NOMO-1 treated with DMSO at 0.1 percent for 48 hours (cell line): ENCODE data around the gene CDK5RAP1.
"Not testable (repeated sequence)": the region's sequence is repeated elsewhere in the genome, so short reads cannot be mapped to it uniquely, and the experiment has no call there.

Experiments
- DNase-seq: peaks from one replicate; lab custom pipeline; 2025; ENCODE audit not compliant: unreplicated experiment; lab: John Stamatoyannopoulos, UW

CDK5RAP1 gene

DNA sequence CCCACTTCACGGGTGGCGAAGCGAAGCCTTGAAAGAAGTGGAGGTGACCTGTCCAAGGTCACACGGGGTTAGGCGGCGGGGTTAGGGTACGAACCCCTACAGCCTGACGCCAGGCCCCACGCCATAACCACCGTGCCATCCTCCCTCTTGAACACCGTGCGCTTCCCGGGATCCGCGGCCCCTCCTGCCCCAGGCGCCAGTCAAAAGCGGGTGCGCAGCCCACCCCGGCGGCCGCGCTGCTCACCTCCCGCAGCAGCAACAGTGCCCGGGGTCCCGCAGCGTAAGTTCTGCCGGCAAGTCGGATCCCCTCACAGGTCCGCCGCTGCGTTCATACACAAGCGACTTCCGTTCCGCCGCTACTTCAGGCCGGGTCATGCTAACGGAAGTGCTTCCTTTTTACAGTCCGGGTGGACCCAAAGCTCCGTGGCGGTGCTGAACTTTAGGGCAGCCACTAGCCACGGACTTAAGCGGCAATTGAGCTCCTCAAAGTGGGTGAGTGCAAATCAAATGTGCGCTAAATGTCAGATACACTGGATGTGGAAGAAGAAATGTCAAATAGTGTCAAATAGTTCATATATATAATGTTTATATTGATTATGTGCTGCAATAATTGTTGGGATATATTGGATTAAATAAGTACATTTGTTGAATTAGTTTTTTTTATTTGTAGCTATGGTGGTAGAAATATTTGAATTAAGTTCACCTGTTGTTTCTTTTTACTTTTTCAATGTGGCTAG, at the start of gene CDK5RAP1:
TSS of gene CDK5RAP1 (minus strand) at position 336 of the 737 bp plus-strand sequence. CDS start 4,455 bp downstream, outside the sequence.
- peak; percentile 83 for DNase-seq

GRCh38 chr20:33450867-33451266, 49.5 kb upstream of the CDK5RAP1 start:
- no peak for DNase-seq

GRCh38 chr20:33445881-33446625, 44.7 kb upstream of the CDK5RAP1 start:
- DNase-seq: no peak

- DNase-seq: no peak
Measured at GRCh38 chr20:33444797-33445560, 43.7 kb upstream of the CDK5RAP1 start.

GRCh38 chr20:33443512-33444239, 42.4 kb upstream of the CDK5RAP1 start, which contains the start of gene SNTA1:
Gene SNTA1, minus strand, starts transcription at chr20:33443763. Its CDS starts 143 bp downstream, at chr20:33443620.
- DNase-seq: peak; percentile 74

- DNase-seq: no peak
Measured at GRCh38 chr20:33443006-33443511, 41.7 kb upstream of the CDK5RAP1 start.

DNA sequence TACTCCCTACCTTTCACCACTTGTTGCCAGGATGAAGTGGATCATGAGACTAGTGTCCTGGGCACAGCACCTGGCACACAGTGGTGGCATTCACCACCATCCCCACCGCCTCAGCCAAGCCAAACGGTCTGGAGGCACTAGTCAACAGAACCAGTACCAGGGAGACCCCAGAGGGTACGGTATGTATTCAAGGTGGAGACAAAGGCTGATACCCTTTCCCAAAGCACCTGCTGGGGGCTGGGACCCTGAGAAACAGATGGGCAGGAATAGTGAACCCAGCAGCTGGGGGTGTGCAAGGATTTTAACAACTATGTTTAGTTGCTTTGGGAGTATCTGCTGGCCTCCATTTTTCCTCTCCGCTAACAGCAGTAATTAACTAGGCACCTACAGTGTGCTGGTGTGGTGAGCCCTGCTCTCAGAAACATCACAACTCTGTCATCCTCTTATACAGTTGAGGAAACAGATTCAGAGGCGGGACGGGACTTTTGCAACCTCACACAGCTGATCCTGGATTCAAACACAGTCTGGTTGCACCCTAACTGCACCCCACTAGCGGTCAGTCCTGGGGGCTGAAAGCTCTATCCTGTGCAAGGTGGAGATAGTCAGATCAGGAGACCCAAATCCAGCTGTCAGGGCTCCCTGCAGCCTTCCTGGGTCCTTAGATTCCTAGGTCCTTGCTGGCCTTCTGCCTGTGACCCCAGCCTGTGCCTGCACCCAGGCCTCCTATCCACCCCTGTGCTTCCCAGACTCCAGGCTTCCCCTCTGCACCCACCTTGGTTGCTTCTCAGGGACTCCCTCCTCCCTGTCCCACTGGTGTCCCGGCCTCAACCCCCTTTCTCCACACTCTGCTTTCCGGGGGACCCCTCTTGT, 41.1 kb upstream of the CDK5RAP1 start:
- DNase-seq: no peak

DNA sequence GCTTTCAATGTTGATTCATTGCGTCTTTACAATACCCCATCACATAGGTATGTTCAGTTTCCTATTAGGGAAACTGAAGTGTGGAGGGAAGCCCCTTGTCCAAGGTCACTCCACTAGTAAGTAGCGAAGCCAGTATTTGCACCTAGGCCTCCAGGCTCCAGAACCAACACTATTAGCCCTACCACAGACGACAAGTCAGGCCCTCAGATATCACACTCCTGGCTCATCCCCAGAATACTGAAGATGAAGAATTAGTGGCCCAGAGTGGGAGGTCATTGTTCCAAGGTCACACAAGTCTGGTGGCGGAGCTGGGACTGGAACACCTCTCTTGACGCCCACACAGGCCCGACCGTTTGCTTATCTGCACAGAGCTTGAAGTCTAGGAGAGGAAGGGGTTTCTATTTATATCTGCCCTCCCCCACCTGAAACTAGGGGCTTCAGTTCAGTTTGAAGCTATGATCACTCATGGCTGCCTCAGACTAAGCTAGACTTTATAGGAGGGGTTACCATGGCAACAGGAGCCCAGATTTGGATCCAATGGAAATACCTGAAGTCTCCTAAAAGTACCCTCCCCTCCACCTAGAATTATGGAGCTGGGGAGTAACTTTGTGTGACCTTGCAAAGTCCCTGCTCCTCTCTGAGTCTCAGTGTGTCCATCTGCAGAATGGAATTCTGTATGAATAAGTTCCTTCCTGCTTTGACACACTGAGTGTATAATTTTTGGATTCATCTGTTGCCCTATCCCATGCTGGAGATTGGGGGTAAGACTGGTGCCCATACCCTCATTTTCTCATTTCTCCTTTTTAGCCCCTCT, 40.0 kb upstream of the CDK5RAP1 start:
- no peak for DNase-seq

GRCh38 chr20:33440562-33440961, 39.2 kb upstream of the CDK5RAP1 start:
- not testable (repeated sequence) for DNase-seq

DNA sequence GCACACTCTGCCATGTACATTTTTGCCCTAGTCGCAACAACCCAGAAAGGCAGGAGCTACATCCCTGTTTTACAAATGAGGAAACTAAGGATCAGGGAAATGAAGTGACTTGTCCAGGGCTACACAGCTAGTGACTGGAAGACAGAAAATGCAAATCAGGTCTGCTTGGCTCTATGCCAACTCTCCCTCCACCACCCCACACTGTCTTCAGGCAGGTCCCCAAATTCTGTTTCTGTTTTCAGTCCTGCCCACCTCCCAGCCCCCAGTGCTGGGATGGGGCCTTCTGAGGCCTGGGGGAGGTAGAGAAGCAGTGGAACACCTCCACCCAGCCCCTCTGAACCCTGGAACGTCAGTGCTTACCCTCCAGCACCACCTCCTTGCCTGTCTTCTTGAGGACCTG, 37.2 kb upstream of the CDK5RAP1 start:
- no peak for DNase-seq

- DNase-seq: no peak
Measured at GRCh38 chr20:33437141-33437911, 36.0 kb upstream of the CDK5RAP1 start.

- DNase-seq: no peak
Measured at GRCh38 chr20:33434434-33434833, 33.1 kb upstream of the CDK5RAP1 start.

GRCh38 chr20:33433465-33434234, 32.3 kb upstream of the CDK5RAP1 start:
- no peak for DNase-seq

- no peak for DNase-seq
Measured at GRCh38 chr20:33431797-33432381, 30.6 kb upstream of the CDK5RAP1 start.

- not testable (repeated sequence) for DNase-seq
Measured at GRCh38 chr20:33423875-33424274, 22.6 kb upstream of the CDK5RAP1 start.

DNA sequence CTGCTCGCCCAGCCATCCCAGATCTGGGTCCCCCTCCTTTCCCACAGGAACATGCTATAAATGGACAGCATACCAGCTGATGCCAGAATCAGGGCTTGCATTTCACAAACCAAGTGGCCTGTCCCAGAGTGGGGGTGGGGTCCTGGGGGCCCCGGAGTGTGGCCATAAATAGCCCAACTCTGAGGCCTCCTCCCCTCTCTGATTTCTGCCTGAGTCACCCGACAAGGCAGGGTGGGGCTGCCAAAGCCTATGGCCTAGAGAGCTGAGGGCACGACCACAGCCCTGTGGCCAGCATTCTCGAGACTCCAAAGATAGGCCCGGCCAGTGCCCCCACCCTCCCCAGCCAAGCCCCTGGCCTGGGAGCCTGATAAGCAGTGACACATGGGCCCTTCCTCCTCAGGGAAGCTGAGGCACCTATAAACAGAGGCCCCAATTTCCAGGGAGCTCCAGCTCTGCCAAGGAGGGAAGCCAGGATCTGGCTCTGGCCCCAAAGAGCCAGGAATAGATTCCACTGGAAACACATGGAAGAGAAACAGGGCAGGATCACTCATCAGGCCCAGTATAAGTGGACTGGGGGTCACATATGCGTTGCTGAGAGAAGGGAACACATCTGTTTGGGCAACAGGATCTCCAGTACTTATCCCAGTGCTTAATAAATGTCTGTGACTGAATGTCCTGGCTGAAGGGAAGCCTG, 22.0 kb upstream of the CDK5RAP1 start:
- no peak for DNase-seq
